Peyer's patch (tissue), 4 donors: ENCODE results near the gene PKP4.

ENCODE experiments used
- CTCF ChIP-seq, 6 experiments: fragments of 450-650 bp in 4 of 6; fragments of 200-600 bp in 2 of 6; sonication (generic) in 1 of 6; IDR thresholded peaks; one replicate each; pipeline ENCODE4 v1.5.1; 2017 to 2019; ENCODE audit warnings: antibody characterized with exemption in 6 of 6, mild to moderate bottlenecking in 3 of 6, moderate library complexity in 1 of 6
- POLR2A ChIP-seq, 2 donors: fragments of 450-650 bp; IDR thresholded peaks; one replicate each; pipeline ENCODE4 v1.5.1; 2017; ENCODE audit warnings: antibody characterized with exemption in 2 of 2, mild to moderate bottlenecking in 2 of 2, moderate library complexity in 2 of 2

GRCh38 chr2:158582670-158583069, 125.9 kb downstream of the PKP4 start:
- TF ChIP-seq CTCF (IDR thresholded peaks at IDR 0.05) (no peak), POLR2A (IDR thresholded peaks at IDR 0.05) (no peak)
